ENCODE results near the gene VTI1A.

Gene VTI1A

DNA sequence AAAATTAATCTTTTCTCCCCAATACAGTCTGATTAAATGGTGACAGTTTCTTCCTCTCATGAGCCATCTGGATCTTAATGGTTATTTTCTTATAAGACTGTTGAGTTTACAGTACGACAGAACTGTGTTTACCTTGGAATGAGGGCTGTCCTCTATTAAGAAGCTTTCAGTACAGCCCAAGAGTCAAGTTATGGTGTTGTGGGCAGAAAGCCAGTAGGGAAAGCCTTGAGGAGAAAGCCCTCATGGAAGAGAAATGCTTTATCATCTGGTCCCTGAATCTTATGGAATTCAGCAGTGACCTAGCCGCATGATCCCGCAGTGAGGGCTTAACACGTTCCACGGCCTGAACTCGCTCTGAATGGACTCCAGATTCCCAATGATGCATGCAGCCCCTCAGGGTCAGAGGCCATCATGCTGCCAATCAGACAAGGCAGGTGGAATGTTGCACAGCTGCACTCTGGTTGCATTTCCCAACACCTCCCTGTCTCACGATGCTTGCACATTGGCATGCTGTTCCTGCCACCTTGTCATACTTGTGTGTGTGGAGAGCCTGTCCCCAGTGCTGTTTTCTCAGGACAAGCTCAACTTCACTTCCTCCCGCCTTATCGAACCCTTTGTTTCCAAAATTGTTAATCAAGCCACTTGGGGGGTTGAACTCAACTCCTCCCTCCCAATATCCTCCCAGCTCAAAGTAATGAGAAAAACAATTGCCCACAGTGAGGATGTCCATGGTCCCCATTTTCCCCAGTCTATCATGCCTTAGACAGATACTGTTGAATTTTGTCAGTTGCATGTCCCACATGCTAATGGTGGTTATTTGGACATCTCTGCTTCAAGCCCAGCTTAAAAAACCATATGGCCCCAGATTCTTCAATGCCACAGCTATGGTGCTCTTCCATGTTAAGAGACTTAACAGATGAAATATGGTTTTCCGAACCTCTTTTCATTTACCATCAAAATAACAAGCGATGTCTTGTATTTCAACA lies 291.9 kb downstream of the VTI1A start:
- H3K4me3 ChIP-seq (replicated peaks in 1 of 2; ENCODE audit: low read depth in 2 of 2, low read length in 2 of 2), result no peak overlapping the region
- peak in 1 of 2 donors; percentile 19 for DNase-seq (ENCODE audit: low read depth in 2 of 2)
- TF ChIP-seq, protein P1, sequence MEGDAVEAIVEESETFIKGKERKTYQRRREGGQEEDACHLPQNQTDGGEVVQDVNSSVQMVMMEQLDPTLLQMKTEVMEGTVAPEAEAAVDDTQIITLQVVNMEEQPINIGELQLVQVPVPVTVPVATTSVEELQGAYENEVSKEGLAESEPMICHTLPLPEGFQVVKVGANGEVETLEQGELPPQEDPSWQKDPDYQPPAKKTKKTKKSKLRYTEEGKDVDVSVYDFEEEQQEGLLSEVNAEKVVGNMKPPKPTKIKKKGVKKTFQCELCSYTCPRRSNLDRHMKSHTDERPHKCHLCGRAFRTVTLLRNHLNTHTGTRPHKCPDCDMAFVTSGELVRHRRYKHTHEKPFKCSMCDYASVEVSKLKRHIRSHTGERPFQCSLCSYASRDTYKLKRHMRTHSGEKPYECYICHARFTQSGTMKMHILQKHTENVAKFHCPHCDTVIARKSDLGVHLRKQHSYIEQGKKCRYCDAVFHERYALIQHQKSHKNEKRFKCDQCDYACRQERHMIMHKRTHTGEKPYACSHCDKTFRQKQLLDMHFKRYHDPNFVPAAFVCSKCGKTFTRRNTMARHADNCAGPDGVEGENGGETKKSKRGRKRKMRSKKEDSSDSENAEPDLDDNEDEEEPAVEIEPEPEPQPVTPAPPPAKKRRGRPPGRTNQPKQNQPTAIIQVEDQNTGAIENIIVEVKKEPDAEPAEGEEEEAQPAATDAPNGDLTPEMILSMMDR (IDR thresholded peaks at IDR 0.05; ENCODE audit: low read depth, low read length), result no peak

DNA sequence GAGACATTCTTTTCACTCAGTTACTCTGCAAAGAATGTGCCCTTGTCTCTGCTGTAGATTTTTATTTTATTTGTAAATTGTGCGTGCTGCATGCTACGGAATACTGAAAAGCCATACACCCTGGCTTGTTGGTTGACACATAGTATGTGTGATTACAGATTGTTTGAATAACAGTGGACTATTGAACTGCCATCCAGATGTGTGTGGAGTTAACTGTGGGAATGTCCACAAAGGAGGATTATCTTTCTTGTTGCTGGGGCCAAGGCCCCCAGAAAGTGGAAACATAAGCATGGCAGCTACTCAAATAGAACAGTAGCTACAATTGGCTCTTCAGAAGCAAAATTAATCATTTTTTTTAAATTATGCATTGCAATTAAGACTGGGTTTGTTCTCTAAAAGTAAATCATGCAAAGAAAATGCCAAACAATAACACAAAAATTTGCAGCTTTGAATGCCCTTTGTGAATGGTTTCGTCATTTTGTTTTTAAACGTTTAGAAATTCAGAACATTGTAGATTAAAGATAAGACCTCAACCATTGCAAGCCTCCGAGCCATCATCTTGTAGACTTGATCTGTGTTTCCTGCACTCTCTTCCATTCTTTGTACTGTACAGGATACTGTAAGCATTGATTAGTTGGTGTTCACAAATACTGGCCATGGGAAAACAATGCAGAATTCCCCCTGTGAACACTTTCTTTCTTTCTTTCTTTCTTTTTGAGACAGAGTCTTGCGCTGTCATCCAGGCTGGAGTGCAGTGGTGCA lies 292.8 kb downstream of the VTI1A start:
- DNase-seq (ENCODE audit: low read depth in 2 of 2), result no peak
- TF ChIP-seq, protein P1 (IDR thresholded peaks at IDR 0.05; ENCODE audit: low read depth, low read length), result no peak

DNA sequence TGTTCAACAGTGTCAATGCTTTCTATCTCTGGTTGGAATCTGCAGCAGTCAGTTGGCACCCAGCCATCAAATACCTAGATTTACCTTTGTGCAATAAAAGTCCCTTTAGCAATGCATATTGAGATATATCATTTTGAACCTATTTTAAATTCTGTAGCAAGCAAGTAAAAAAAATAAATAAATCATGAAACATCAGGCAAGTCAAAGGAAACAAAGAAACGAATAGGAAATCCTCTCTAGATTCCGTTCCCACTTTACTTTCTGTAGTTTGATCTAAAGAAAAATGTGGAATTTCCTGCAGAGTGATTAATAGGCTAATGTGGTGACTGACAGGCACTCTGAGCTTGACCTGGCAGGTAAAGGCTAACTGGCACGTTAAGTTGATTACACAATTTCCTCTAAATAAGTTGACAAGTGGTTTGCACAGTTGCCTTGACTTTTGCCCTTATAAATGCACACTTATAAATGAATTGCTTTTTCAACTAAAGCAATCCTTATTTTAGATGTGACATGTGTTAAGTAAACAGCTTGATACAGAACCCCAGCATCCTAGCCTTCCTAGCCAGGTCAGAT lies 294.9 kb downstream of the VTI1A start:
- no peak for DNase-seq (ENCODE audit: low read depth in 2 of 2)
- TF ChIP-seq, protein P1 (IDR thresholded peaks at IDR 0.05; ENCODE audit: low read depth, low read length), result no peak
- no peak overlapping the region for H3K4me3 ChIP-seq (replicated peaks in 1 of 2; ENCODE audit: low read depth in 2 of 2, low read length in 2 of 2)

More for the DNA sequence above, 292.8 kb downstream of the VTI1A start:
- H3K4me3 ChIP-seq (replicated peaks in 1 of 2; ENCODE audit: low read depth in 2 of 2, low read length in 2 of 2), result no peak overlapping the region

DNA sequence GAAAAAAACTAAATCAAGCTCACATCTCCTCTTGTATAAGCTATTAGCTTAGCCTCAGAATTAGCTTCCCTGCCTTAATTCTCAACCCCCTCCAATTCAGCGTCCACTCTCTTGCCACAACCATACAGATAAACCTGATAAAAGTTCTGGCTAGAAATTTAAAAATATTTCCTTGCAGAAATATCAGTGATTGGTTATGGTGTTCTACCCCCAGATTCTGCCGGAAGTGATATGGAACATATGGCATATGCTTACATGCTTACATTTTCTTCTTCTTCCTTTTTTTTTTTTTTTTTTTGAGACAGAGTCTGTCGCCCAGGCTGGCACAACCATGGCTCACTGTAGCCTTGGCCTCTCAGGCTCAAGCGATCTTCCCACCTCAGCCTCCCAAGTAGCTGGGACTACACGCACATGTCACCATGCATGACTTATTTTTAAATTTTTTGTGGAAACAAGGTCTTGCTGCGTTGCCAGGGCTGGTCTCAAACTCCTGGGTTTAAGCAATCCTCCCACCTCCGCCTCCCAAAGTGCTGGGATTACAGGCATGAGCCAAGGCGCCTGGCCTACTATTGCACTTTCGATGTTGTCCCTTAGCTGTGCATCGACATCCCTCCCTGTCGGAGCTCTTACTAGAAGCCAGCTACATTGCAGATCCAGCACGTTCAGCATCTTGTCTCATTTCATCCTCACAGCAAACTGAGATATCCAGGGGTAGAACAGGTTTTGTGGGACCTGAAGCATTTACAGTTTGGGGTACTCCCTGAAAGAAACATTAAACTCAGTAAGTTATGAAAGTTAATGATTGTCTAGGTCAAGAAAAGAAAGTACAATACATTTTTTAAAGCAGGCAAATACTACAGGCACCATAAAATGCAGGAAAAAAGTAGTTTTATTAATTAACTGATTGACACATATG lies 297.4 kb downstream of the VTI1A start:
- TF ChIP-seq, protein P1 (IDR thresholded peaks at IDR 0.05; ENCODE audit: low read depth, low read length), result no peak

DNA sequence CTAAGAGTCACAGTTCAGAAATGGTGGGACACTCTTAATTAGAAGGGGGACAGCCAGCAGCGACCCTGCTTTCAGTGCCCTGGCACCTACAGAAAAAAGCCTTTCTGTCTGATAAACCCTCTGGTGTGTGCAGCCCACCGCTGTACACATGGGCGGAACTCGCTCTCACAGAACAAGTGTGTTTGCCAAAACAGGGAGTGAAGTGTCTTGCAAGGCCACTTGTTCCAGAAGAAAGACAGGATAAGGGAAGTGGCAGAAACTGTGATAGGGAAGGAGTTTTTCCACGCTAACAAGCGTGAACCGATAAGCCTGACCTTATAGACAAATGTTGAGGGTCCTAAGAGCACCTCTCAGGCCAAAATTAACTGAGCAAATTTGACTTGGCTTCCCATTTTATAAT lies 299.3 kb downstream of the VTI1A start:
- TF ChIP-seq, protein P1 (IDR thresholded peaks at IDR 0.05; ENCODE audit: low read depth, low read length), result no peak
- DNase-seq (ENCODE audit: low read depth in 2 of 2), result no peak
- H3K4me3 ChIP-seq (replicated peaks in 1 of 2; ENCODE audit: low read depth in 2 of 2, low read length in 2 of 2), result no peak overlapping the region

More for the DNA sequence above, 297.4 kb downstream of the VTI1A start:
- H3K4me3 ChIP-seq (replicated peaks in 1 of 2; ENCODE audit: low read depth in 2 of 2, low read length in 2 of 2), result no peak overlapping the region
- no peak for DNase-seq (ENCODE audit: low read depth in 2 of 2)

Measured in cardiac fibroblast (primary cell).